Gastroesophageal sphincter (tissue), 3 donors: ENCODE measurements around the gene DSP.

Source experiments
- EP300 ChIP-seq: sonication (generic); formaldehyde crosslinking; IDR thresholded peaks from one replicate; pipeline ENCODE4 v1.6.1; 2017; ENCODE audit warnings: antibody characterized with exemption, mild to moderate bottlenecking
- POLR2A ChIP-seq, 2 donors: fragments of 450-650 bp; IDR thresholded peaks; one replicate each; pipeline ENCODE4 v1.6.1; 2017; ENCODE audit warnings: antibody characterized with exemption in 2 of 2, mild to moderate bottlenecking in 2 of 2, moderate library complexity in 1 of 2
- POLR2AphosphoS5 ChIP-seq: sonication (generic); formaldehyde crosslinking; IDR thresholded peaks from one replicate; pipeline ENCODE4 v1.6.1; 2017; ENCODE audit warnings: antibody characterized with exemption
- TF ChIP-seq, protein P1 (sequence below), 4 experiments: fragments of 200-600 bp in 2 of 4; fragments of 450-650 bp in 2 of 4; sonication (generic) in 1 of 4; IDR thresholded peaks; one replicate each; pipeline ENCODE4 v1.5.1; 2017 to 2019; ENCODE audit warnings: antibody characterized with exemption in 4 of 4, mild to moderate bottlenecking in 2 of 4, moderate library complexity in 2 of 4

DNA sequence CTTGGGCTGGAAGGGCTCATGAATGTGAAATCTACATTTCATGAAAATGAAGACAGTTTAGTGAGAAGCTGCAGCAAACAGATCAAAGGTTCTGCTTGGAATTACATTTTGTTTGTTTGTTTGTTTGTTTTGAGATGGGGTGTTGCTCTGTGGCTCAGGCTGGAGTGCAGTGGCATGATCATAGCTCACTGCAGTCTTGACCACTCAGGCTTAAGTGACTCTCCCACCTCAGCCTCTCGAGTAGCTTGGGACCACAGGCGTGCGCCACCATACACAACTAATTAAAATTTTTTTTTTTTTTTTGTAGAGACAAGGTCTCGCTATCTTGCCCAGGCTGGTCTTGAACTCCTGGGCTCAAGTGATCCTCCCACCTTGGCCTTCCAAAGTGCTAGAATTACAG is 5.8 kb downstream of the DSP start:
- TF ChIP-seq, protein P1, sequence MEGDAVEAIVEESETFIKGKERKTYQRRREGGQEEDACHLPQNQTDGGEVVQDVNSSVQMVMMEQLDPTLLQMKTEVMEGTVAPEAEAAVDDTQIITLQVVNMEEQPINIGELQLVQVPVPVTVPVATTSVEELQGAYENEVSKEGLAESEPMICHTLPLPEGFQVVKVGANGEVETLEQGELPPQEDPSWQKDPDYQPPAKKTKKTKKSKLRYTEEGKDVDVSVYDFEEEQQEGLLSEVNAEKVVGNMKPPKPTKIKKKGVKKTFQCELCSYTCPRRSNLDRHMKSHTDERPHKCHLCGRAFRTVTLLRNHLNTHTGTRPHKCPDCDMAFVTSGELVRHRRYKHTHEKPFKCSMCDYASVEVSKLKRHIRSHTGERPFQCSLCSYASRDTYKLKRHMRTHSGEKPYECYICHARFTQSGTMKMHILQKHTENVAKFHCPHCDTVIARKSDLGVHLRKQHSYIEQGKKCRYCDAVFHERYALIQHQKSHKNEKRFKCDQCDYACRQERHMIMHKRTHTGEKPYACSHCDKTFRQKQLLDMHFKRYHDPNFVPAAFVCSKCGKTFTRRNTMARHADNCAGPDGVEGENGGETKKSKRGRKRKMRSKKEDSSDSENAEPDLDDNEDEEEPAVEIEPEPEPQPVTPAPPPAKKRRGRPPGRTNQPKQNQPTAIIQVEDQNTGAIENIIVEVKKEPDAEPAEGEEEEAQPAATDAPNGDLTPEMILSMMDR (IDR thresholded peaks at IDR 0.05), result no peak
- TF ChIP-seq EP300, result no peak
- no peak for TF ChIP-seq POLR2AphosphoS5
- TF ChIP-seq POLR2A (IDR thresholded peaks at IDR 0.05), result no peak
